Ishikawa (cell line): ENCODE results near the gene ALPP.

ENCODE experiments used
- CEBPB ChIP-seq: IDR thresholded peaks from 2 replicates; pipeline ENCODE4 v1.6.1; 2012
- CREB1 ChIP-seq: IDR thresholded peaks from 2 replicates; pipeline ENCODE4 v1.6.1; 2012; ENCODE audit warnings: low read depth
- EGR1 ChIP-seq: IDR thresholded peaks from 2 replicates; pipeline ENCODE4 v1.6.1; 2012
- EP300 ChIP-seq: IDR thresholded peaks from 2 replicates; pipeline ENCODE4 v1.6.1; 2012; ENCODE audit warnings: borderline replicate concordance
- FOXM1 ChIP-seq: IDR thresholded peaks from 2 replicates; pipeline ENCODE4 v1.6.1; 2012; ENCODE audit warnings: low read depth, borderline replicate concordance
- MAX ChIP-seq: IDR thresholded peaks from 2 replicates; pipeline ENCODE4 v1.6.1; 2012
- NFIC ChIP-seq: IDR thresholded peaks from 2 replicates; pipeline ENCODE4 v1.6.1; 2012
- RAD21 ChIP-seq: IDR thresholded peaks from 2 replicates; pipeline ENCODE4 v1.6.1; 2012; ENCODE audit warnings: low read depth
- TAF1 ChIP-seq: IDR thresholded peaks from 2 replicates; pipeline ENCODE4 v1.6.1; 2012; ENCODE audit warnings: low read depth, mild to moderate bottlenecking
- TCF12 ChIP-seq: IDR thresholded peaks from 2 replicates; pipeline ENCODE4 v1.6.1; 2012; ENCODE audit warnings: low read depth
- YY1 ChIP-seq: IDR thresholded peaks from 2 replicates; pipeline ENCODE4 v1.6.1; 2012; ENCODE audit warnings: low read depth
- ZBTB7A ChIP-seq: IDR thresholded peaks from 2 replicates; pipeline ENCODE4 v1.6.1; 2012; ENCODE audit warnings: low read depth
- TF ChIP-seq, protein P1 (sequence below): IDR thresholded peaks from 2 replicates; pipeline ENCODE4 v1.6.1; 2012; ENCODE audit warnings: low read depth, mild to moderate bottlenecking

- TF ChIP-seq MAX, result no peak
- no peak for TF ChIP-seq RAD21
- TF ChIP-seq FOXM1, result no peak
- TF ChIP-seq, protein P1, sequence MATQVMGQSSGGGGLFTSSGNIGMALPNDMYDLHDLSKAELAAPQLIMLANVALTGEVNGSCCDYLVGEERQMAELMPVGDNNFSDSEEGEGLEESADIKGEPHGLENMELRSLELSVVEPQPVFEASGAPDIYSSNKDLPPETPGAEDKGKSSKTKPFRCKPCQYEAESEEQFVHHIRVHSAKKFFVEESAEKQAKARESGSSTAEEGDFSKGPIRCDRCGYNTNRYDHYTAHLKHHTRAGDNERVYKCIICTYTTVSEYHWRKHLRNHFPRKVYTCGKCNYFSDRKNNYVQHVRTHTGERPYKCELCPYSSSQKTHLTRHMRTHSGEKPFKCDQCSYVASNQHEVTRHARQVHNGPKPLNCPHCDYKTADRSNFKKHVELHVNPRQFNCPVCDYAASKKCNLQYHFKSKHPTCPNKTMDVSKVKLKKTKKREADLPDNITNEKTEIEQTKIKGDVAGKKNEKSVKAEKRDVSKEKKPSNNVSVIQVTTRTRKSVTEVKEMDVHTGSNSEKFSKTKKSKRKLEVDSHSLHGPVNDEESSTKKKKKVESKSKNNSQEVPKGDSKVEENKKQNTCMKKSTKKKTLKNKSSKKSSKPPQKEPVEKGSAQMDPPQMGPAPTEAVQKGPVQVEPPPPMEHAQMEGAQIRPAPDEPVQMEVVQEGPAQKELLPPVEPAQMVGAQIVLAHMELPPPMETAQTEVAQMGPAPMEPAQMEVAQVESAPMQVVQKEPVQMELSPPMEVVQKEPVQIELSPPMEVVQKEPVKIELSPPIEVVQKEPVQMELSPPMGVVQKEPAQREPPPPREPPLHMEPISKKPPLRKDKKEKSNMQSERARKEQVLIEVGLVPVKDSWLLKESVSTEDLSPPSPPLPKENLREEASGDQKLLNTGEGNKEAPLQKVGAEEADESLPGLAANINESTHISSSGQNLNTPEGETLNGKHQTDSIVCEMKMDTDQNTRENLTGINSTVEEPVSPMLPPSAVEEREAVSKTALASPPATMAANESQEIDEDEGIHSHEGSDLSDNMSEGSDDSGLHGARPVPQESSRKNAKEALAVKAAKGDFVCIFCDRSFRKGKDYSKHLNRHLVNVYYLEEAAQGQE, result no peak
- no peak for TF ChIP-seq ZBTB7A
- no peak for TF ChIP-seq CEBPB
- no peak for TF ChIP-seq EGR1
- TF ChIP-seq YY1, result no peak
- no peak for TF ChIP-seq CREB1
- TF ChIP-seq TCF12, result no peak
- no peak for TF ChIP-seq NFIC
- TF ChIP-seq EP300, result no peak
- TF ChIP-seq TAF1, result no peak
Observed at GRCh38 chr2:232418056-232418455, 39.5 kb downstream of the ALPP start.
